Measurements from ENCODE around the gene IL32. TPM values are rescaled to one million over a fixed set of nuclear protein-coding genes. Genes with fewer than 3 reads are reported as not detected.

IL32 gene
- total RNA-seq, 2 donors from 2014 or later: 2.0 to 4.0 TPM

GRCh38 chr16:3029491-3030221, 35.8 kb upstream of the IL32 start:
- Mint-ChIP-seq H3K27me3 (ENCODE audit: insufficient read depth) (peaks cover 40% of the 10 kb centered on the region), H3K4me1 (no peaks in the 10 kb centered on the region), H3K9me3 (no peaks in the 10 kb centered on the region), H3K36me3 (ENCODE audit: low read depth) (peaks cover 21% of the 10 kb centered on the region), H3K27ac (no peak overlapping the region), H3K4me3 (no peak overlapping the region)
- Histone ChIP-seq H3K4me3 (ENCODE audit: low read length) (no peak overlapping the region), H3K27ac (ENCODE audit: low read depth, low read length) (no peak overlapping the region), H3K4me1 (ENCODE audit: control insufficient read depth, insufficient read depth, low read length) (no peaks in the 10 kb centered on the region), H3K9ac (ENCODE audit: extremely low read depth, low read length, poor library complexity, severe bottlenecking) (no peak overlapping the region), H3K36me3 (ENCODE audit: control insufficient read depth, insufficient read depth, low read length) (peaks cover 19% of the 10 kb centered on the region), H3K27me3 (ENCODE audit: control insufficient read depth, insufficient read depth, low read length, poor library complexity, severe bottlenecking) (peaks cover 26% of the 10 kb centered on the region), H3K9me3 (ENCODE audit: control insufficient read depth, low read length) (no peaks in the 10 kb centered on the region)
- TF ChIP-seq CTCF (conservative IDR thresholded peaks at IDR 0.05): no peak
- 90 to 91% methylated on average over 44 to 59 of the region's 59 CpGs for WGBS, 2 experiments (ENCODE audit: insufficient coverage in 1 of 2, insufficient read length in 1 of 2)
- peak; percentile 50 for DNase-seq

GRCh38 chr16:3030222-3031212, 34.9 kb upstream of the IL32 start:
- Histone ChIP-seq H3K27me3 (ENCODE audit: control insufficient read depth, insufficient read depth, low read length, poor library complexity, severe bottlenecking) (peaks cover 34% of the 10 kb centered on the region), H3K27ac (ENCODE audit: low read depth, low read length) (no peak overlapping the region), H3K36me3 (ENCODE audit: control insufficient read depth, insufficient read depth, low read length) (peaks cover 19% of the 10 kb centered on the region), H3K4me1 (ENCODE audit: control insufficient read depth, insufficient read depth, low read length) (no peaks in the 10 kb centered on the region), H3K9ac (ENCODE audit: extremely low read depth, low read length, poor library complexity, severe bottlenecking) (no peak overlapping the region), H3K9me3 (ENCODE audit: control insufficient read depth, low read length) (no peaks in the 10 kb centered on the region), H3K4me3 (ENCODE audit: low read length) (no peak overlapping the region)
- Mint-ChIP-seq H3K36me3 (ENCODE audit: low read depth) (peaks cover 21% of the 10 kb centered on the region), H3K27me3 (ENCODE audit: insufficient read depth) (peaks cover 49% of the 10 kb centered on the region), H3K27ac (no peak overlapping the region), H3K9me3 (no peaks in the 10 kb centered on the region), H3K4me3 (no peak overlapping the region), H3K4me1 (no peaks in the 10 kb centered on the region)
- peak; percentile 47 for DNase-seq
- 83 to 92% methylated on average over 12 to 33 of the region's 33 CpGs for WGBS, 2 experiments (ENCODE audit: insufficient coverage in 1 of 2, insufficient read length in 1 of 2)
- TF ChIP-seq CTCF (conservative IDR thresholded peaks at IDR 0.05): no peak

GRCh38 chr16:3032624-3033023, 32.8 kb upstream of the IL32 start:
- no peak overlapping the region for H3K4me3 ChIP-seq (ENCODE audit: low read length)
- Mint-ChIP-seq H3K9me3 (no peaks in the 10 kb centered on the region), H3K36me3 (ENCODE audit: low read depth) (peaks cover 4% of the 10 kb centered on the region), H3K27ac (no peak overlapping the region), H3K27me3 (ENCODE audit: insufficient read depth) (peaks cover 62% of the 10 kb centered on the region), H3K4me1 (no peaks in the 10 kb centered on the region), H3K4me3 (no peak overlapping the region)
- whole genome bisulfite sequencing, 2 experiments (ENCODE audit: insufficient coverage in 1 of 2, insufficient read length in 1 of 2): 80 to 85% methylated on average over 3 to 7 of the region's 7 CpGs
- no peak for DNase-seq
- H3K36me3 ChIP-seq (ENCODE audit: control insufficient read depth, insufficient read depth, low read length): no peaks in the 10 kb centered on the region
- TF ChIP-seq CTCF (conservative IDR thresholded peaks at IDR 0.05): no peak
- no peaks in the 10 kb centered on the region for H3K4me1 ChIP-seq (ENCODE audit: control insufficient read depth, insufficient read depth, low read length)
- H3K9ac ChIP-seq (ENCODE audit: extremely low read depth, low read length, poor library complexity, severe bottlenecking): no peak overlapping the region
- no peak overlapping the region for H3K27ac ChIP-seq (ENCODE audit: low read depth, low read length)
- peaks cover 55% of the 10 kb centered on the region for H3K27me3 ChIP-seq (ENCODE audit: control insufficient read depth, insufficient read depth, low read length, poor library complexity, severe bottlenecking)
- no peaks in the 10 kb centered on the region for H3K9me3 ChIP-seq (ENCODE audit: control insufficient read depth, low read length)

Measured in endodermal cell (in vitro differentiated cells).